Fibroblast of mammary gland (primary cell): Measurements from ENCODE around the gene SDE2.
A peak's percentile ranks its signal among the peaks of the same experiment; 100 is the strongest.
"Not testable (repeated sequence)": the region's sequence is repeated elsewhere in the genome, so short reads cannot be mapped to it uniquely, and the experiment has no call there.

Experiments used
- DNase-seq: peaks from one replicate; pipeline ENCODE4 v3.0.0-alpha.2; 2010; ENCODE audit warnings: low read depth
- H3K4me3 ChIP-seq: 2 replicates; pipeline ENCODE4 v1.5.1; 2011; ENCODE audit warnings: low read depth, mild to moderate bottlenecking, low read length, moderate library complexity; ENCODE audit not compliant: control insufficient read depth
- TF ChIP-seq, protein P1 (sequence below): conservative IDR thresholded peaks from 2 replicates; pipeline ENCODE4 v1.5.1; 2011; ENCODE audit warnings: low read depth, low read length, inconsistent platforms; ENCODE audit not compliant: control insufficient read depth, insufficient read depth

SDE2 gene

GRCh38 chr1:225979421-225979820 lies 19.7 kb downstream of the SDE2 start:
- H3K4me3 ChIP-seq = no peak overlapping the region
- no peak for DNase-seq
- TF ChIP-seq, protein P1, sequence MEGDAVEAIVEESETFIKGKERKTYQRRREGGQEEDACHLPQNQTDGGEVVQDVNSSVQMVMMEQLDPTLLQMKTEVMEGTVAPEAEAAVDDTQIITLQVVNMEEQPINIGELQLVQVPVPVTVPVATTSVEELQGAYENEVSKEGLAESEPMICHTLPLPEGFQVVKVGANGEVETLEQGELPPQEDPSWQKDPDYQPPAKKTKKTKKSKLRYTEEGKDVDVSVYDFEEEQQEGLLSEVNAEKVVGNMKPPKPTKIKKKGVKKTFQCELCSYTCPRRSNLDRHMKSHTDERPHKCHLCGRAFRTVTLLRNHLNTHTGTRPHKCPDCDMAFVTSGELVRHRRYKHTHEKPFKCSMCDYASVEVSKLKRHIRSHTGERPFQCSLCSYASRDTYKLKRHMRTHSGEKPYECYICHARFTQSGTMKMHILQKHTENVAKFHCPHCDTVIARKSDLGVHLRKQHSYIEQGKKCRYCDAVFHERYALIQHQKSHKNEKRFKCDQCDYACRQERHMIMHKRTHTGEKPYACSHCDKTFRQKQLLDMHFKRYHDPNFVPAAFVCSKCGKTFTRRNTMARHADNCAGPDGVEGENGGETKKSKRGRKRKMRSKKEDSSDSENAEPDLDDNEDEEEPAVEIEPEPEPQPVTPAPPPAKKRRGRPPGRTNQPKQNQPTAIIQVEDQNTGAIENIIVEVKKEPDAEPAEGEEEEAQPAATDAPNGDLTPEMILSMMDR = no peak

DNA sequence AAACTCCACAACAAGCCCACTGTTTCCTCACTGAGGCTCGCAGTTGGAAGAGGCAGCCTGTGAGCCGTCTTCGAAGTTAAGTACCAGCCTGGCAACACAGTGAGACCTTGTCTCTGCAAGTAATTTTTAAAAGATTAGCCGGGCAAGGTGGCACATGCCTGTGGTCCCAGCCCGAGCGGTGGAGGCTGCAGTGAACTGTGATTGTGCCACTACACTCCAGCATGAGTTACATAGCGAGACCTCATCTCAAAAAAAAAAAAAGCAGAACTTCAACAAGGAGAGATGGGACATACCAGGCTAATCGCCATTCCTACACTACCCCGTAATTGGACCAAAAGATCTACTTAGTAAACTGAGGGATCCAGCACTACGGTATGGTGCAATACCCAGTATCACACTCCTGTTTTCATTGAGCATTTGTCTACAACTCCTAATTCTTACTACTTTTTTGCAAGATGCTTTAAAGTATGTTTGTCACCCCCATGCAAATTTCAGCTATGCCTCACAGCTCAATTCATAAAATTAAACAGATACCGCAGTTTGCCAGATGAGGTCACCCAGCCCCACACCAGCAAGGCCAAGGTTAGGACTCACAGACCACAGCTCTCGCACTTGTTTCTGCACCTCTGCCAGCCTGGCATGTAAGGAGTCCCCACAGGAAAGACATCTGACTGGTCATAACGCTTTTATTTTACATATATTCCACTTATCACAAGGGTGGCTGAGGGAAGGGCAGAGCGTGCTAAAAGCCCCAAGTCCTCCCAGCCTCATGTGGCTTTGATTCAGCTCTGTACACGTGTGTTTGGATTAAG lies 21.0 kb downstream of the SDE2 start:
- peak; percentile 18 for DNase-seq
- H3K4me3 ChIP-seq = no peak overlapping the region
- TF ChIP-seq, protein P1 = no peak

GRCh38 chr1:225975146-225975545 lies 24.0 kb downstream of the SDE2 start:
- not testable (repeated sequence) for DNase-seq, H3K4me3 ChIP-seq

GRCh38 chr1:225974454-225974853 lies 24.7 kb downstream of the SDE2 start:
- TF ChIP-seq, protein P1 = no peak
- no peak for DNase-seq
- no peak overlapping the region for H3K4me3 ChIP-seq

DNA sequence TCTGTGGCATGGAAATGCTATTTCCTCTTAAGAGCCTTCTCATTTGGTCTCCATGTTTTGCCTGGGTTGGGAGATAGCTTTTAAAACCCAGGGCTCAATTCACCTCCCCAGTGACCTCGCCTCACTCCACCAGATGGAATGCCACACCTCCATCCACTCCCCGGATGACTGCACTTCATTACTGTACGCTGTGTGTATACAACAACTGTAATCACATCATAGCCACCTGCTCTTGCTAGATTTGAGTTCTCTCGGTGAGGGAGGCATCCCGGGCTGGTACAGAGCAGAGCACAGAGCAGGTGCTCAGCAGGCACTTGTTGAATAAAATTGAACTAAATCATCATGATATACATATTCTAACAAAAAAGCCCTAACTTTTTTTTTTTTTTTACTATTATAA lies 26.0 kb downstream of the SDE2 start:
- no peak for DNase-seq
- TF ChIP-seq, protein P1 = no peak
- no peak overlapping the region for H3K4me3 ChIP-seq

DNA sequence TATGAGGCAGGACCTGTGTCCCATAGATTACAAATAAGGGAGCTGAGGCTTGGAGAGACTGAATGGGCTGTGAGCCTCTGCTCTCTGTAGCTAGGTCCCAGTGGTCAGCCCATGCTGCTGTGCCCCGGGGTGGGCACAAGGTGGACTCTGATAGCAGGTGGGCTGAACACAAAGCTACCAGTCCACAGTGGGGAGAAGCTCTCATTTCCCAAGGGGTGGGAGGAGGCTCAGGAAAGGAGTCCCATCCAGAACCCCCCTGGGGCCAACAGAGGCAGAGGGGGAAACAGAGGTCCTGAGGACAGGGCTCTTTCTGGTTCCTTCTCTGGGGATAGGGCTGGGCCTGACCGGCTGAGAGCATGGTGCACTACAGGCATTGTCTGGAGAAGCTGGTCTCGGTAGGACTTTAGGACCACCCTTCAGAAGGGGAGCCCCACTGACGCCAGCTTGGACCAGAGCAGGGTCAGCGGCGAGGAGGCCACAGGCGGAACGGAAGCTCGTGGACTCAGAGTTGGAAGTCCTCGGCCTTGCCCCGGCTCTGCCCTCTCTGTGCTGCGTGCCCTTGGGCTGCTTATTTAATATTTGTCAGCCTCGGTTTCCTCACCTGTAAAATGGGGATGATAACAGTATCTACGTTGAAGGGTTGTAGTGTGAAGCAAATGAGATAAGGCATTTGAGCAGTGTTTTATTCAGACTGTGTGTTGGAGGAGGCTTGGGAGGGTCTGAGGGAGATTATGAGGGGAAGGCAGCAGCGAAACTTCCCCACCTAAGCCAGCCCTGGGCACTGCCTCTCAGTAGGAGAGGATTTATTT lies 26.6 kb downstream of the SDE2 start:
- H3K4me3 ChIP-seq = no peak overlapping the region
- DNase-seq = no peak
- TF ChIP-seq, protein P1 = no peak

- DNase-seq = not testable (repeated sequence)
Measured at GRCh38 chr1:225970592-225971157, 28.5 kb downstream of the SDE2 start.

GRCh38 chr1:225969751-225970150 lies 29.4 kb downstream of the SDE2 start:
- DNase-seq, H3K4me3 ChIP-seq: not testable (repeated sequence)

More at GRCh38 chr1:225970592-225971157, 28.5 kb downstream of the SDE2 start:
- not testable (repeated sequence) for H3K4me3 ChIP-seq
